Erythroblast (primary cell): Measurements from ENCODE around the gene GABRR2.

Experiments
- GATA1 ChIP-seq: IDR thresholded peaks from 2 replicates; pipeline ENCODE4 v1.6.1; 2011; ENCODE audit warnings: low read depth, mild to moderate bottlenecking, control low read depth, low read length, moderate library complexity
- POLR2A ChIP-seq: IDR thresholded peaks from 2 replicates; pipeline ENCODE4 v1.6.1; 2011; ENCODE audit warnings: mild to moderate bottlenecking, low read length

DNA sequence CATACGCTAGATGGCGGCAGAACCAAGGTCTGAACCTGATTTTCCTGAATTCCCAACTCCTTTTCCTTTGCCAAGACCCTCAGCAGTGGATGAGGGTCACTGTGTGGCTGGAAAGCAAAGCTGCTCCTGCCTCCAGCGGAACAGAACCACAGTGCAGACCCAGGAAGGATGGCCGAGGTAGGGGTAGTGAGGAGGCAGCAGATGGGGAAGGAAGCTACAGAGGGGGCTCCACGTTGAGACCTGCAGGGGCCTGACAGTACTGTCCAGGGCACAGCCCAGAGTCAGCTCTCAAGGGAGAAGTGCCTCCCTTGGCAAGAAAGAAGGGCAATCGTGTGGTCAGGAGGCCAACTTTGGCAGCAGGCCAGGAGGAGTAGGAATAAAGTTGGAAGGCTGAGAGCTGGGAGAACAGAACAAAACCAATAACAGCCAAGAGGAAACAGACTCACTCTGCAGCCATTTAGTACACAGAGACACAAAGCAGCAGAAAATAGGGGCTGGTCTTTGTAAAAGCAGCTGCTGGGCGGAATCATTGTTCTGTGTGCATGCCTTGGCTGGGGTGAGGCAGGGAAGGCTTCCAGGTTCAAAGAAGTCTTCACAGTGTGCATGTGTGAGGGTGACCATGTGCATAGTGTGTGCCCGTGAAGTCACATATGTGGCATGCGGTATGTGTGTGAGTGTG lies 3.1 kb downstream of the GABRR2 start:
- TF ChIP-seq POLR2A (no peak), GATA1 (no peak)
